Gastrocnemius medialis (tissue), 4 donors: ENCODE measurements around the gene SEPTIN2. TPM values are rescaled to one million over a fixed set of nuclear protein-coding genes. Genes with fewer than 3 reads are reported as not detected.
"Not testable (repeated sequence)": the region's sequence is repeated elsewhere in the genome, so short reads cannot be mapped to it uniquely, and the experiment has no call there.

Experiments used
- ATAC-seq, 2 donors: fragments of 150-250 bp; one replicate each; pipeline ENCODE4 v1.9.1; 2016
- DNase-seq, 2 donors: peaks; one replicate each; pipeline ENCODE4 v3.0.0-alpha.2; 2019
- H3K27ac ChIP-seq, 4 donors: fragments of 200-600 bp; sonication (generic); 1 replicate in 1 of 4; 2 replicates in 3 of 4; pipeline ENCODE4 v1.5.1; 2016 to 2018; ENCODE audit warnings: mild to moderate bottlenecking in 2 of 4, moderate library complexity in 1 of 4
- H3K27me3 ChIP-seq, 3 donors: fragments of 200-600 bp; sonication (generic) in 2 of 3; 1 replicate in 1 of 3; 2 replicates in 2 of 3; pipeline versions ENCODE4 v1.5.1 to v1.6.0; 2016 to 2019; ENCODE audit warnings: mild to moderate bottlenecking in 1 of 3, moderate library complexity in 1 of 3
- H3K36me3 ChIP-seq, 2 donors: fragments of 200-600 bp; sonication (generic) in 1 of 2; one replicate each; pipeline ENCODE4 v1.5.1; 2017 to 2018
- H3K4me1 ChIP-seq, 2 donors: fragments of 200-600 bp; sonication (generic) in 1 of 2; one replicate each; pipeline ENCODE4 v1.5.1; 2016 to 2017; ENCODE audit warnings: mild to moderate bottlenecking in 2 of 2
- H3K4me3 ChIP-seq, 4 donors: fragments of 200-600 bp; sonication (generic) in 3 of 4; 1 replicate in 1 of 4; 2 replicates in 3 of 4; pipeline ENCODE4 v1.5.1; 2016 to 2019; ENCODE audit warnings: mild to moderate bottlenecking in 2 of 4
- H3K9me3 ChIP-seq, 3 donors: fragments of 200-600 bp; sonication (generic) in 2 of 3; 1 replicate in 1 of 3; 2 replicates in 2 of 3; pipeline ENCODE4 v1.5.1; 2016 to 2019
- CTCF ChIP-seq, 5 experiments: fragments of 450-650 bp in 3 of 5; fragments of 200-600 bp in 2 of 5; sonication (generic) in 2 of 5; IDR thresholded peaks in 4 of 5; conservative IDR thresholded peaks in 1 of 5; 1 replicate in 4 of 5; 2 replicates in 1 of 5; pipeline ENCODE4 v1.5.1; 2016 to 2019; ENCODE audit warnings: antibody characterized with exemption in 5 of 5, mild to moderate bottlenecking in 3 of 5, moderate library complexity in 3 of 5
- POLR2A ChIP-seq, 2 donors: fragments of 450-650 bp; IDR thresholded peaks; one replicate each; pipeline ENCODE4 v1.6.1; 2017; ENCODE audit warnings: antibody characterized with exemption in 2 of 2, mild to moderate bottlenecking in 2 of 2, moderate library complexity in 2 of 2
- in situ Hi-C, 4 donors: fragments of 200-750 bp; cut with MboI; loops; one replicate each; pipeline versions ENCODE4 v1.15.0 to v1.8.0; 2017; ENCODE audit warnings: low sequenced_read_pairs in 4 of 4
- intact Hi-C: fragments of 100-400 bp; cut with DNase I; formaldehyde crosslinking; loops from one replicate; pipeline ENCODE4 v1.15.1; 2023; ENCODE audit warnings: low total_unique reads
- total RNA-seq, 4 donors: library from RNA; depleted of rRNA; stranded (reverse); fragments of >200 nt; gene quantifications; one replicate each; pipeline versions ENCODE4 v1.1.0 to v1.2.3, GENCODE V29; 2016

SEPTIN2 gene
- total RNA-seq, 4 donors from 2014 or later, result 81.3 to 130 (median 99.3) TPM

GRCh38 chr2:241291153-241291552 is 24.6 kb upstream of the SEPTIN2 start:
- Histone ChIP-seq H3K27me3 (no peaks in the 10 kb centered on the region), H3K9me3 (no peaks in the 10 kb centered on the region), H3K4me3 (no peak overlapping the region), H3K36me3 (no peaks in the 10 kb centered on the region), H3K27ac (no peak overlapping the region), H3K4me1 (peaks cover 20 to 33% of the 10 kb centered on the region in 2 donors)
- TF ChIP-seq CTCF (IDR thresholded peaks at IDR 0.05 in 4 of 5, conservative IDR thresholded peaks at IDR 0.05 in 1 of 5), result no peak
- no peak for TF ChIP-seq POLR2A (IDR thresholded peaks at IDR 0.05)
- DNase-seq, result no peak
- intact Hi-C loops, result no loop called here
- in situ Hi-C loops, result no loop called here
- no peak for ATAC-seq

- no peak for ATAC-seq
These were observed 23.7 kb upstream of the SEPTIN2 start for GRCh38 chr2:241291977-241292376.

GRCh38 chr2:241293378-241293797 is 22.3 kb upstream of the SEPTIN2 start:
- H3K4me3 ChIP-seq, H3K36me3 ChIP-seq, intact Hi-C loops, DNase-seq, H3K9me3 ChIP-seq, in situ Hi-C loops, H3K27me3 ChIP-seq, H3K27ac ChIP-seq, ATAC-seq: not testable (repeated sequence)
- H3K4me1 ChIP-seq, result peaks cover 35 to 40% of the 10 kb centered on the region in 2 donors

More at GRCh38 chr2:241291977-241292376, 23.7 kb upstream of the SEPTIN2 start:
- no peak overlapping the region for H3K27ac ChIP-seq
- TF ChIP-seq CTCF (IDR thresholded peaks at IDR 0.05 in 4 of 5, conservative IDR thresholded peaks at IDR 0.05 in 1 of 5) (no peak), POLR2A (IDR thresholded peaks at IDR 0.05) (no peak)
- H3K9me3 ChIP-seq, result no peaks in the 10 kb centered on the region
- H3K36me3 ChIP-seq, result no peaks in the 10 kb centered on the region
- no peaks in the 10 kb centered on the region for H3K27me3 ChIP-seq
- DNase-seq, result no peak
- peaks cover 28 to 38% of the 10 kb centered on the region in 2 donors for H3K4me1 ChIP-seq
- intact Hi-C loops, result no loop called here
- H3K4me3 ChIP-seq, result no peak overlapping the region
- in situ Hi-C loops, result no loop called here

DNA sequence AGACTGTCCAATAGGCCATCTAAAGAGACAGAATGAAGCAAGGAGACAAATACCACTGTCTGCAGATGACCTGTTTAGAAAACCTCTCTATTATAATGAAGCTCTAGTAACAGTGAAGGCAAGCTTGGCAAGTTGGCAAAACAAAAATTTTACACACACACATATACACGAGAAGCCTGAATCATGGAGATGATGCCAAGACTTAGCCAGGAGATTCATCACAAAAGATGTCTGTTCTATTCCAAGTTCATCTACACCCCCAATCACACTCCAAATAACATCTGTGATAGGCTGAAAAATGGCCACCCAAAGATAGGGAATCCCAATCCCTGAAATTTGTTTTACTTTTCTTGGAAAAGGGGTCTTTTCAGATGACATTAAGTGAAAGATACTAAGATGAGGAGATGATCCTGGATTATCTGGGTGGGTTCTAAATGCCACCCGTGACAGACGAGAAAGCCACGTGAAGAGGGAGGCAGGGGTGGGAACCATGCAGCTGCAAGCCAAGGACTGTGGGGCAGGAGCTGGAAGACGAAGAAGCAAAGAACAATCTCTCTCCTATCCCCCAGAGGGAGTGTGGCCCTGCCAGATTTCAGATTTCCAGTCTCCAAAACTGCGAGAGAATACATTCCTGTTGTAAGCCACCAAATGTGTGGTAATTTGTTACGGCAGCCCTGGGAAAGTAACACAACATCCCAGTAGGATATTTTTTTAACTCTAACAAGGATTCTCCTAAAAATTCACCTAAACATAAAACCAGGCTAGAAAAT is 20.2 kb upstream of the SEPTIN2 start:
- Histone ChIP-seq H3K4me1 (peaks cover 31 to 35% of the 10 kb centered on the region in 2 donors), H3K27ac (no peak overlapping the region), H3K4me3 (no peak overlapping the region), H3K9me3 (no peaks in the 10 kb centered on the region), H3K36me3 (no peaks in the 10 kb centered on the region), H3K27me3 (no peaks in the 10 kb centered on the region)
- in situ Hi-C loops, result no loop called here
- ATAC-seq (no peak), DNase-seq (no peak)
- TF ChIP-seq CTCF (IDR thresholded peaks at IDR 0.05 in 4 of 5, conservative IDR thresholded peaks at IDR 0.05 in 1 of 5), result no peak
- TF ChIP-seq POLR2A (IDR thresholded peaks at IDR 0.05), result no peak
- intact Hi-C loops, result no loop called here

DNA sequence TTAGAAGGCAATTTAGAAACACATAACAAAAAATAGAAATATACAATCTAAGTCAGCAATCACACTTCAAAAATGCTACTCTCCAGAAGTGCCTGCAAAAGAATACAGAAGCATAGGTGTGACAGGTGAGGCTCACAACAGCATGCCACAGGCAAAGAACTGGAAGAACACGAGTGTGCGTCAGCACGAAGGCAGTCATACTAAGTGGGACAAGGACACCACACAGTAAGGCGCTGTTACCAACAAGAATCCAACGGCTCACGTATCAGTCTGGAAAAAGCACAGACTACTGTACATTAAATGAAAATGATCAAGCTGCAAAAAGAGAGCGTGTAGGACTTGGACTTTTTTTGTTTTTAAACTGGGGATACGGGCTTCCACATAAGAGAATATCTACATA is 19.0 kb upstream of the SEPTIN2 start:
- no peak for TF ChIP-seq CTCF (IDR thresholded peaks at IDR 0.05 in 4 of 5, conservative IDR thresholded peaks at IDR 0.05 in 1 of 5)
- ATAC-seq (peak; percentile 65 to 73), DNase-seq (no peak)
- in situ Hi-C loops (no loop called here), intact Hi-C loops (no loop called here)
- Histone ChIP-seq H3K36me3 (no peaks in the 10 kb centered on the region), H3K4me1 (peaks cover 32 to 37% of the 10 kb centered on the region in 2 donors), H3K9me3 (no peaks in the 10 kb centered on the region), H3K27ac (peak overlapping the region in 1 of 4 donors; percentile 51), H3K4me3 (no peak overlapping the region), H3K27me3 (no peaks in the 10 kb centered on the region)
